ENCODE data around the gene SUN3.
"Not testable (repeated sequence)": the region's sequence is repeated elsewhere in the genome, so short reads cannot be mapped to it uniquely, and the experiment has no call there.

Gene SUN3

DNA sequence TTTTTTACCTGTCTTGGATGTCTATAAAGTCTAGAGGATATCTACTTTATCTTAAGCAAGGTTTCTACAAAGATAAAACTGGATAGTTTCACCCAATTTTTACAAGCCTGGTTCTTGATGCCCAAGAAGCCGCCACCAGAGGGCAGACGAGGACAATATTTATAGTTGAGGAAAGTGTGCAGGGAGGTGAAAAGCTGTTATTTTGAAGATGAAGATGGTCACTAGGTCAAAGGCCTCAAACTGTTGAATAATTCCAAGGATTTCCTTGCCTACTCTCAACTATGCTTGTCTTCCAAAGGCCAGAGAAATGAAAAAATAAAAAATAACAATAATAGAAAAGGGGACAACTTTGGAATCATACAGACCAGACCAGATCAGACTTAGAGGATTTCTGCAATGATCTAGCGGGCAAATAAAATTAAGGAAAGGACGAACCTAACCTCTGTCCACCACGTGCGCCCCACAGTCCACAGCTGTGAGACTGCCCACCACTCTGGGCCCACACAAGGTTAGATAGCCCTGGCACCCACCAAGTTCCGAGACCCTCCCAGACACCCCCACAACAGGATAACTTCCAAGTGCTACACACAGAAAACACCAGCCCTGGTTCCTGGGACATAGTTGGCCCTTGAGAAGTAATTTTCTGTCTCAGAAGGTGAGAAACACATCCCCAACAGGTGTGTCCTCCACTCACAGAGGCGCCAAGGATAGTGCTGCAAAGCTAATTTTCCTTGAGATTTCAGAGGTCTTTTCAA, 83.5 kb downstream of the SUN3 start:
- FAIRE-seq (no peak), DNase-seq (ENCODE audit: low spot score) (peak; percentile 64)

DNA sequence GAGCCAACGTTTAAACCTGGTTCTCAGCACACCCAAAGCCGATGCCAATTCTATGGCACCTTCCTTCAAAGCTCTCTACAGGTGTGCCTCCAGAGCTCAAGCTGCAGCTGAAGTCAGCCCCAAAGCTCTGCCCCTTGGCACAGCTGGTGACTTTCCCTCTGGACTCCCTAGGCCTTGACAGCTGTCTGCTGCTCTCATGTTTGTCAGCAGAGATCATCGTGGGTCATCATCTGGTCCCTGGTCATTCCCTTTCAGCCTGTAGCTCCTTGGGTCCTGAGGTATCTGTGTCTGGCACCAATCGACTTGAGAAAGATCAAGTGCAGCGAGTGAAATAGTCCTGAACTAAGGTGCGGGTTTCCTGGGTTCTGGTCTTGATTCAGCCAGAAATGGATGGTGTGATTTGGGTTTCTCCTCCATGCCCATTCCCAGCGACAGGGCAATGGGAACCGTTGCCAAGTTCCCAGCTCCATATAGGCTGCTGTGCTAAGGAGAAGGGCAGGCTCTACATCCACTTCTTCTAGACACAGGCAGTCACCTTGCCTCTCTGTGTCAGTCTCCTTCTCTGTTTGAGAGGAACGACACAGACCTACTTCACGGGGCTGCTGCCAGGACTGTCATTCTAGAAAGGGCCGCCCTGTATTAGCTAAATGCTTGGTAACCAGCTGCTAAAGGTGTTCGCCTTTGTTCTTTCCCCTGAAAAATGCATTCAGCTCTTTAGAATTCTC, 84.2 kb downstream of the SUN3 start:
- no peak for DNase-seq (ENCODE audit: low spot score)
- no peak for FAIRE-seq

DNA sequence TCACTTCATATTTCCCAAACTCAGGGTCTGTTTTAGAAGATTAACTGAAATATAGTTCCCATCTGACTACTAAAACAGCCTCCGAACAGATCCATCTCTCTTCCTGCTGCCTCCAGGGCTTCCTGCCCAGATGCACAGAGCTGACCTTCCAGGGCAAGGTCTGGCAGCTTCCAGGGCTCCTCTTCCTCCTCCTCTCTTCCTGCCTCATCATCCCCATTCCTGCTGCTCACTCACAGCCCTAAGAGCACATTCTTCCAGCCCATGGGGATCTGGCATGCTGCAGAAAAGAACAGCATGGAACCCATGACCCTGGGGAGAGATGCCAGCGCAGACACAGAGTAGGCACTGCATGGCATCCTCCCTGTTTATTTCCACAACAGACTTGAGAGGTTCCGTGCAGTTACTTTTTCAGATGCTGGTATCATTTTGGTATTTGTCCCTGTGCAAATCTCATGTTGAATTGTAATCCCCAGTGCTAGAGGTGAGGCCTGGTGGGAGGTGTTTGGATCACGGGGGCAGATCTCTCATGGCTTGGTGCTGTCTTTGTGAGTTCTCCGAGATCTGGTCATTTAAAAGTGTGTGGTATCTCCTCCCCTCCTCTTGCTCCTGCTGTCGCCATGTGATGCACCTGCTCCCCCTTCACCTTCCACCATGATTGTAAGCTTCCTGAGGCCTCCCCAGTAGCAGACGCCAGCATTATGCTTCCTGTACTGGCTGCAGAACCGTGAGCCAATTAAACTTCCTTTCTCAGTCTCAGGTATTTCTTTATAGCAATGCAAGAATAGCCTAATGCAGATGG, 85.0 kb downstream of the SUN3 start:
- FAIRE-seq (no peak), DNase-seq (ENCODE audit: low spot score) (no peak)

GRCh38 chr7:47942651-47943050, 86.3 kb downstream of the SUN3 start:
- FAIRE-seq; DNase-seq (ENCODE audit: low spot score): not testable (repeated sequence)

DNA sequence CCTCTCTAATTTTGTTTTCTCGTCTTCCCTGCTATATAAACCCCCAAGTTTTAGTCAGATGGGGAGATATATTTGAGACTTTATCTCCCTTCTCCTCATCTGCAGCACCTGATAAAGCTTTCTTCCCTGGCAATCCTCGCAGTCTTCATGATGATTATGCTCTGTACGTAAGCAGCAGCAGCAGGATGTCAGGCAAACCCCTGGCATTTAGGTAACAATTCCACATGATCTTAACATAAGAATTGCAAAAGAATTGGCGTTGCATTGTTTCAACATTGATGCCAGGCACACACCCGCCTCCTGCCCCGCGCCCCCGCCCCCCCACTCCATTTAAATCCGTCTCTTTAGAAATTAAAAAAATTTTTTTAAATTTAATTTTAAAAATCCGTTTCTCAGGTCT, 86.8 kb downstream of the SUN3 start:
- no peak for FAIRE-seq

GRCh38 chr7:47941136-47941844, 87.6 kb downstream of the SUN3 start:
- FAIRE-seq (no peak), DNase-seq (ENCODE audit: low spot score) (peak; percentile 78)

More for the DNA sequence above, 86.8 kb downstream of the SUN3 start:
- DNase-seq (ENCODE audit: low spot score), result no peak

DNA sequence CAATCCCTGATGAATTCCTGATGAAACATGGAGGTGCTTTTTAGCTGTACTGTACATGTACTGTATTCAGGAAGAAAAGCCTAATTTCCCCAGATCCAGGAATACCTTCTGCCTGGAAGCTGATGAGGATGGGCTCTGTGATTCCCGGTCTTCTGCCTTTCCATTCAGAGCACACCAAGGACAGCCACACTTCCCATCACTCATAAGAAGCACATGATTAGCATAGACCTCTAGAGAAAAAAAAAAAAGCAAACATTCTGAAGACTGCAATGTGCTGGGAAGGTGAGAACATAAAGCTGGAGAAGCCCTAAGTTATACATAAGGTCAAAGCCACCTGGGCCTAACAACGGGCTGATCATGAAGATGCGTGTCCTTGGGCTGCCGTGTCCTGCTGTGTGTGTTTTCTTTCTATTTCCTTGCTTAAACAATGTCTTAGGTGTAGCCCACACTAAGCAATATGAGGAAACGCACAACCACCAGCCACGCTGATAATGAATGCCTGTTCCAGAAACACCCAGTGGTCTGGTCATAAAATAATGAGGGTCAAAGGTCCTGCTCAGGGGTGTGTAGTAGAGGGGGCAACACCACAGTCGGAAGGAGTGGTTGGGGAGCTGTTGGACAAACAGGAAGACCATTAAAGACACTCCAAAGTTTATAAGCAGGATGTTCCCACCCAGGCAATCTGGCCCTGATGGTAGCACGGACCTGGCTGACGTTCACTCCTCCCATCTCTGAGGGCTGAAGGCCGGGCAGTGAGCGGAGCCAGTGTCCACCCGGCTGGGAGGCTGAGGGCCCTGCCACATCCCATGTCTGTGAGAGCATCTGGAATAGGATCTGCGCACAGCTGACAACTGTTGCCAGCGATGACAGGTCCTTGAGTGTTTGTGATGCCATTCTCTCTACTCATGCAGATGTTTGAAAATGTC, 88.6 kb downstream of the SUN3 start:
- no peak for DNase-seq (ENCODE audit: low spot score)
- FAIRE-seq, result no peak

DNA sequence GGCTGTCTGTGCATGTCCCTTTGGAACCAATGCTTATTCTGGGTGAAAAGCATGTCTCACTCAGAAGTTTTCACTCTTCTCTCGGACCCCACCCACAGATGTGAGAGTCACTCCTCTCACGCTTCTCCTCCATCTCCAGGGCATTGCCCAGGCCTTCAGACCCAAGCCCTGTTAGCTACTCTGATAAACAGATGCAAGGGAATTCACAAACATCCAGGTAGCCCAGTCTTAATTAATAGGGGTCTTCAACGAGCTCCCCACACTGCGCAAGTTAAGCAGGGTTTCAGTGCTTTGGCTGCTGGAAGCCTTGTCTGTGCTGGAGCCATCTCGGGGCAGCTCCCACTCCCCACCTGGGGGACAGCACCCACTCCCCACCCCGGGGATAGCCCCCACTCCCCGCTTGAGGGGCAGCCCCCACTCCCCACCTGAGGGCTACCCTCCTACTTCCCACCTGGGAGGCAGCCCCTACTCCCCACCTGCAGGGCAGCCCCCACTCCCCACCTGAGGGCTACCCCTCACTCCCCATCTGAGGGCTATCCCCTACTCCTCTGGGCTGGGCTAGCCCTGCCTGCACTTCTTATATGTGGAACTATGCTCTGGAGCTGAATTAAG, 89.4 kb downstream of the SUN3 start:
- FAIRE-seq (no peak), DNase-seq (ENCODE audit: low spot score) (no peak)

DNA sequence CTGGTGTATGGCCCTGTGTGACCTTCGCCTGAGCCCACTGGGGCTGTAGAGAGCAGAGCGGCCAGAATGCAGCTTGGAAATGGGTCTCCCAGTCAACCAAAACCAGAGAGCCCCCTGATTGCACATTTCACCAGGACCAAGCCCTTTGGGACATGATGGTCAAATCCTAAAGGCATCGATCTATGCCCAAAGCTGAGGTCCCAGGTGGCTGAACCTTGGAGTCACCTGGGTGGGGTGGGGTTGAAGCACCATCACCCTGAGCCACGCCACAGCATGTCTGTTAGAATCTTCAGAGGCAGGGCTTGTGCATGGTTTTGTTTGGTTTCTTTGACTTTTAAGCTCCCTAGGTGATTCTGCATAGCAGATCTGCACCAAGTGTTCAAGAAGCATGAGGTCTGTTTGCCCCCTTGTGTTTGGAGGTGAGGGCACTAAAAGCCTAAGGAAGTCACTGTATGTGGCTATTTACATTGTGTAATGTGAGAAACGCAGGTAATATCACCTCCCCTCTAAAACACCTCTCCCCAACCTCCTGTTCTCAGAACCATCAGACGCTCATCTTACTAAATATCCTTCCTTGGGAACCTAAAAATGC, 90.2 kb downstream of the SUN3 start:
- DNase-seq (ENCODE audit: low spot score) (no peak), FAIRE-seq (no peak)

DNA sequence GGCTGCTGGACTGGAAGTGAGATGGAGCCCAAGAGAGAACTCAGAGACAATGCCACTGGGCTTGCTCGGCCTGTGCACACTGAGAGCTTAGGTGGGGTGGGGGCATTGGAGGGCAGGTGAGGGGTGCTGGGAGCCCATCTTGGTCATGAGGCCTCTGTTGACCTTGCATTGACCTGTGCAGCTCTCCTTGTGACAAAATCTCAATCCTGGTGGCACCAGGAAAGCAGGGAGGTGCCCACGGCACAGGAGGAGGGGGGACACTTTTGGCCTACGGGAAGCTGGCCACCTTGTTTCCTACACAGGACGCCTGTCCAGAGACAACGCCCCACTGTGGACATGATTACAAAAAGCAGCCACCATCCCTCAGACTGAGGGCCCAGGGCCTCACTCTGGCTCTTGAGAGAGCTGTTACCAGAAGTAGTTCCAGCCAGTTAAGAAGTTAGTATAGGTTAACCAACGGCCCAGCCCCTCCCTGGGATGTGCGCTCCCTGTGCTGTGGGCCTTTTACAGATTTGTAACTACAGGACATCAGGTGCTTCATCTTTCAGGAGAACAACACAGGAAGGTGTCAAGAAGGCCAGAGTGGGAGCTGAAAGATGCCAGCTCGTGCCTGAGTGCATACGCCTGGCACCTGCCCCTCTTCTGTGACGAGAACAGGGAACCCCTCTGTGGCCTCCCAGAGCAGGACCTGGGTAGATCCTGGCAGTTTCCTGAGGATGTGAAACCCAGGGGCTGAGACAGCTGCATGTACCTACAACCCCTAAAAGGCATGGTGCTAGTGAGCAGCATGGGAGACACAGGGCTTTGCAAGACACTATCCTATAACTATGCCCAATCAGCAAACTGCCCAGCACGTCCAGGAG, 91.0 kb downstream of the SUN3 start:
- DNase-seq (ENCODE audit: low spot score) (no peak), FAIRE-seq (no peak)
